Measurements from ENCODE around the gene CAMKMT.
A peak's percentile ranks its signal among the peaks of the same experiment; 100 is the strongest.

The CAMKMT gene

DNA sequence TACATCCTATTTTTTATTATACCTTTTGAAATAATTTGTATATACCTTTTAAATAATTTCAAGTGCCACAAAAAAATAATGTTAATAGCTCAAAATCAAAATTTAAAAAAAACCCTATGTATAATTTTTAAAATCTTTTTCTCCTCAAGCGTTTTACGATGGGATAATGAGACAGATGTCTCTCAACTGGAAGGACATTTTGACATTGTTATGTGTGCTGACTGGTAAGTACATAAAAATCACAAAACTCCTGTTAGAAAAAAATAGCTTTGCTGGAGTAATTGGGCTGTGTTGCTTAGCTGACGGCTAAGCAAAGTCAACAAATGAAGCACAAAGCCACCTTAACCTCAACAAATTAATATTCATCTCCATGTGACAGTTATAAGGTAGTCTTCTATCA lies 381.7 kb downstream of the CAMKMT start:
- Histone ChIP-seq H2AFZ (ENCODE audit: low read length) (no peak overlapping the region), H2BK5ac (ENCODE audit: low read length) (no peak overlapping the region), H4K8ac (ENCODE audit: low read depth, low read length) (no peak overlapping the region), H2AK5ac (ENCODE audit: low read depth, low read length) (no peak overlapping the region), H3K4me3 (ENCODE audit: low read length in 2 of 2) (no peak overlapping the region), H3K27ac (replicated peaks; ENCODE audit: low read length) (no peak overlapping the region), H3K14ac (ENCODE audit: low read length) (no peak overlapping the region), H3K4me2 (ENCODE audit: insufficient read depth, low read length, poor library complexity, severe bottlenecking) (no peak overlapping the region), H3K79me1 (ENCODE audit: low read depth, low read length) (no peaks in the 10 kb centered on the region), H3K9me3 (replicated peaks in 1 of 2; ENCODE audit: control insufficient read depth in 2 of 2, insufficient read depth in 1 of 2, low read depth in 1 of 2, low read length in 2 of 2) (no peaks in the 10 kb centered on the region), H2BK120ac (ENCODE audit: low read depth, low read length) (no peak overlapping the region), H2BK15ac (ENCODE audit: low read length) (no peak overlapping the region), H4K91ac (ENCODE audit: low read depth, low read length, poor library complexity) (no peak overlapping the region), H3K4ac (ENCODE audit: low read length) (no peak overlapping the region), H3K27me3 (ENCODE audit: control insufficient read depth in 3 of 3, insufficient read depth in 3 of 3, low read depth in 1 of 3, low read length in 3 of 3) (no peaks in the 10 kb centered on the region), H3K23ac (ENCODE audit: low read depth, low read length, poor library complexity) (no peak overlapping the region), H3K36me3 (replicated peaks in 1 of 2; ENCODE audit: control insufficient read depth in 2 of 2, insufficient read depth in 2 of 2, low read length in 2 of 2) (no peaks in the 10 kb centered on the region), H3K9ac (ENCODE audit: low read depth, low read length, poor library complexity) (no peak overlapping the region), H3K18ac (ENCODE audit: low read length) (no peak overlapping the region), H2BK12ac (ENCODE audit: low read length) (no peak overlapping the region), H3K4me1 (ENCODE audit: control insufficient read depth in 2 of 2, insufficient read depth in 1 of 2, low read depth in 1 of 2, low read length in 2 of 2) (peaks cover 16 to 29% of the 10 kb centered on the region in 2 donors)
- WGBS, 2 donors (ENCODE audit: extremely low coverage in 2 of 2, insufficient read length in 2 of 2, insufficient replicate concordance in 1 of 2): no CpG with 5 or more reads among the region's 3 CpGs
- DNase-seq (ENCODE audit: low spot score): no peak

DNA sequence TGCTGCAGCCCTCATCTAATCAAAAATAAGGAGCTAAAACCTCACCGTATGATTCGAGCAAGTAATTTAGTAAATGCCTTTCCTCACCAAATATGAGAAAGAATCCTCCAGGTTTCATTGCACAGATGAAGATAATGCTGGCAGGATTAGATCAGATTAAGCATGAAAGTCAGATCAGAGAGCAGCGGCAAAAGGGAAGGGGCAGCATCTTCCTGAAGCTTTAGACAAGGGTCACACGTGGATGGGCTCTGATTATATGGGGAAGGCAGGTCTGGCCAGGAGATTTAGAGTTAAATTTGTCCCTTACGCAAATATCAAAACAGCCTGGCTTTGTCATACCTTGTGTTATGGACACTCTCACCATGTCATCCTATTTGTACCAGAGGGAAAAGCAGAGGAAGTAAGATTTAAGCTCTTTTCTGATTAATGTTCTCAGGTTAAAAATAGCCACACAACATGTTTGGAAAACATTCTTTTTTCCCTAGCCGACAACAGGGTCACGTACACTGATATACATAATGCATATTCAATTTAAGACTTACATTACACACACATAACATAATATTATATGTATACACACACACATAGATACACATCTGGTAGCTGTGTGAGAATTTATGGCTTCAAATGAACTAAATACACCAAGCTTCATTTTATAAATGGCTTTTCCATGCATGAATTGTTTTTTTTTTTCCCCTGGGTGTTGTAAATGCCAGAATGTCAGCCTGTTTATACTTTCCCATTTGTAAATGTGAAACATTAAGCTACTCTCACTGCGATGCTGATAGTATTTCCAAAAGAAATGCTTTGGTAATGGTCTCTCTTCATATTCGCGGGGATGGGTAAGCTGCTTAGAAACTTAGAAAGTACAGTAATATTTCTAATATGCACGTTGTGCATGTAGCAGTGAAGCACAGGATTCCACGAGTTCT lies 383.5 kb downstream of the CAMKMT start:
- H3K4me1 ChIP-seq (ENCODE audit: control insufficient read depth in 2 of 2, insufficient read depth in 1 of 2, low read depth in 1 of 2, low read length in 2 of 2): peaks cover 16 to 29% of the 10 kb centered on the region in 2 donors
- no peak overlapping the region for H2BK15ac ChIP-seq (ENCODE audit: low read length)
- H4K8ac ChIP-seq (ENCODE audit: low read depth, low read length): no peak overlapping the region
- no peaks in the 10 kb centered on the region for H3K36me3 ChIP-seq (replicated peaks in 1 of 2; ENCODE audit: control insufficient read depth in 2 of 2, insufficient read depth in 2 of 2, low read length in 2 of 2)
- H2BK12ac ChIP-seq (ENCODE audit: low read length): no peak overlapping the region
- H3K79me1 ChIP-seq (ENCODE audit: low read depth, low read length): no peaks in the 10 kb centered on the region
- WGBS, 2 donors (ENCODE audit: extremely low coverage in 2 of 2, insufficient read length in 2 of 2, insufficient replicate concordance in 1 of 2): no CpG with 5 or more reads among the region's 12 CpGs
- no peaks in the 10 kb centered on the region for H3K9me3 ChIP-seq (replicated peaks in 1 of 2; ENCODE audit: control insufficient read depth in 2 of 2, insufficient read depth in 1 of 2, low read depth in 1 of 2, low read length in 2 of 2)
- no peak overlapping the region for H3K27ac ChIP-seq (replicated peaks; ENCODE audit: low read length)
- peak overlapping the region; percentile 54 for H2AFZ ChIP-seq (ENCODE audit: low read length)
- no peak overlapping the region for H3K14ac ChIP-seq (ENCODE audit: low read length)
- no peaks in the 10 kb centered on the region for H3K27me3 ChIP-seq (ENCODE audit: control insufficient read depth in 3 of 3, insufficient read depth in 3 of 3, low read depth in 1 of 3, low read length in 3 of 3)
- H3K23ac ChIP-seq (ENCODE audit: low read depth, low read length, poor library complexity): no peak overlapping the region
- H2BK120ac ChIP-seq (ENCODE audit: low read depth, low read length): no peak overlapping the region
- H4K91ac ChIP-seq (ENCODE audit: low read depth, low read length, poor library complexity): no peak overlapping the region
- no peak overlapping the region for H2BK5ac ChIP-seq (ENCODE audit: low read length)
- H3K18ac ChIP-seq (ENCODE audit: low read length): no peak overlapping the region
- H3K9ac ChIP-seq (ENCODE audit: low read depth, low read length, poor library complexity): no peak overlapping the region
- H3K4me2 ChIP-seq (ENCODE audit: insufficient read depth, low read length, poor library complexity, severe bottlenecking): no peak overlapping the region
- no peak for DNase-seq (ENCODE audit: low spot score)
- no peak overlapping the region for H3K4ac ChIP-seq (ENCODE audit: low read length)
- H3K4me3 ChIP-seq (ENCODE audit: low read length in 2 of 2): no peak overlapping the region
- H2AK5ac ChIP-seq (ENCODE audit: low read depth, low read length): no peak overlapping the region

DNA sequence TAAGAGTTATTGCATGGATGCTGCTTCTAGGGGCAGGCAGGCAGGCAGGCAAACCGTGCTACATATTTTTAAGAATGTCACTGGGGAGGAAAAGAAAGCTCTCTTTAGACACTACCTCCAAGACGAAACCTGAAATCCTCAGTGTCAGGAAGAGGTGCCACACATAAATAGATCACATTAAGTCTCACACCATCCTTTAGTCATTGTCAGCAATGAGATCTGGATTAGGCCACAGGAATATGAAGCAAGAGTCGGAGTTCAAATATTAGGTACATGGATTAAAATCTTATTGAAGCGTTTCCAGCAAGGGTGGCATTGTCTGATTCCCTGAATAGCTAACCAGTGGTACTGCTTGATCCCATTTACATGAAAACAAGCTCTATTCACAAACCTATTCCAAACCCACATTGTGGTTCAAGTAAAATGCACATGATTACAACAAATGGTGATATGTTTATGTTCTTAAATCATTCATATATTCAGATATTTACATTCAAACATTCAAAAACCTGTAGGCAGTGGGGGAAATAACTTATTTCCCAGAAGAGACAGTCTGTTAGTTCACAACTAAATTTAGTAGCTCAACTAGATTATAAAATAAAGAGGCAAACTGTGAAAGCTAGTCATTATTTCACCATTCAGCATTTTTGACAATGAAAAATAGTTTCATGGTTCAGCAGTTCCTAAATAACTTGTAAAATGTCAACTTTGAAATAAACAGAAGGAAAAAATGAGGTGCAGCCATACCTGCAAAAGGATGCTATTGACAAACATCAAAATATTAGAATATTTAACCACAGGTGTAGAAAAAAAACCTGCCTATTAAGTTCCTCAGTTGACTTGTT lies 384.4 kb downstream of the CAMKMT start:
- Histone ChIP-seq H2AFZ (ENCODE audit: low read length) (peak overlapping the region; percentile 20), H3K23ac (ENCODE audit: low read depth, low read length, poor library complexity) (no peak overlapping the region), H3K14ac (ENCODE audit: low read length) (no peak overlapping the region), H3K9ac (ENCODE audit: low read depth, low read length, poor library complexity) (no peak overlapping the region), H3K79me1 (ENCODE audit: low read depth, low read length) (no peaks in the 10 kb centered on the region), H3K36me3 (replicated peaks in 1 of 2; ENCODE audit: control insufficient read depth in 2 of 2, insufficient read depth in 2 of 2, low read length in 2 of 2) (no peaks in the 10 kb centered on the region), H2BK12ac (ENCODE audit: low read length) (no peak overlapping the region), H3K4me2 (ENCODE audit: insufficient read depth, low read length, poor library complexity, severe bottlenecking) (no peak overlapping the region), H2BK5ac (ENCODE audit: low read length) (no peak overlapping the region), H2BK120ac (ENCODE audit: low read depth, low read length) (no peak overlapping the region), H3K18ac (ENCODE audit: low read length) (no peak overlapping the region), H3K27me3 (ENCODE audit: control insufficient read depth in 3 of 3, insufficient read depth in 3 of 3, low read depth in 1 of 3, low read length in 3 of 3) (no peaks in the 10 kb centered on the region), H2BK15ac (ENCODE audit: low read length) (no peak overlapping the region), H3K4me1 (ENCODE audit: control insufficient read depth in 2 of 2, insufficient read depth in 1 of 2, low read depth in 1 of 2, low read length in 2 of 2) (peaks cover 16 to 29% of the 10 kb centered on the region in 2 donors), H4K91ac (ENCODE audit: low read depth, low read length, poor library complexity) (no peak overlapping the region), H2AK5ac (ENCODE audit: low read depth, low read length) (no peak overlapping the region), H3K9me3 (replicated peaks in 1 of 2; ENCODE audit: control insufficient read depth in 2 of 2, insufficient read depth in 1 of 2, low read depth in 1 of 2, low read length in 2 of 2) (no peaks in the 10 kb centered on the region), H3K4ac (ENCODE audit: low read length) (no peak overlapping the region), H3K4me3 (ENCODE audit: low read length in 2 of 2) (no peak overlapping the region), H4K8ac (ENCODE audit: low read depth, low read length) (no peak overlapping the region), H3K27ac (replicated peaks; ENCODE audit: low read length) (no peak overlapping the region)
- WGBS, 2 donors (ENCODE audit: extremely low coverage in 2 of 2, insufficient read length in 2 of 2, insufficient replicate concordance in 1 of 2): no CpG with 5 or more reads among the region's 4 CpGs
- no peak for DNase-seq (ENCODE audit: low spot score)
